Hepatocyte (in vitro differentiated cells): Measurements from ENCODE around the gene URB2. TPM values are rescaled to one million over a fixed set of nuclear protein-coding genes. Genes with fewer than 3 reads are reported as not detected.
A peak's percentile ranks its signal among the peaks of the same experiment; 100 is the strongest.

Experiments used
- DNase-seq: peaks from one replicate; pipeline ENCODE4 v3.0.0-alpha.2; 2016; ENCODE audit warnings: low spot score
- H2AFZ ChIP-seq: fragments of 200-600 bp; sonication (generic); 2 replicates; pipeline ENCODE4 v1.6.0; 2016; ENCODE audit warnings: antibody characterized with exemption, mild to moderate bottlenecking
- H3K27ac ChIP-seq: fragments of 200-600 bp; sonication (generic); 2 replicates; pipeline ENCODE4 v1.5.1; 2016; ENCODE audit warnings: mild to moderate bottlenecking
- H3K27me3 ChIP-seq: fragments of 200-600 bp; sonication (generic); 2 replicates; pipeline ENCODE4 v1.6.1; 2016
- H3K36me3 ChIP-seq: fragments of 200-600 bp; sonication (generic); replicated peaks from 2 replicates; pipeline ENCODE4 v1.5.1; 2016; ENCODE audit warnings: low read depth; ENCODE audit not compliant: insufficient read depth
- H3K4me1 ChIP-seq: fragments of 200-600 bp; sonication (generic); 2 replicates; pipeline ENCODE4 v1.5.1; 2016; ENCODE audit warnings: mild to moderate bottlenecking, moderate library complexity; ENCODE audit not compliant: insufficient read depth
- H3K4me2 ChIP-seq: fragments of 200-600 bp; sonication (generic); 2 replicates; pipeline ENCODE4 v1.6.0; 2016
- H3K4me3 ChIP-seq: fragments of 200-600 bp; sonication (generic); 2 replicates; pipeline ENCODE4 v1.5.1; 2016; ENCODE audit warnings: mild to moderate bottlenecking
- H3K79me2 ChIP-seq: fragments of 200-600 bp; sonication (generic); 2 replicates; pipeline ENCODE4 v1.6.0; 2017; ENCODE audit warnings: mild to moderate bottlenecking
- H3K9me2 ChIP-seq: fragments of 200-600 bp; sonication (generic); replicated peaks from 2 replicates; pipeline ENCODE4 v1.6.0; 2017; ENCODE audit warnings: mild to moderate bottlenecking; ENCODE audit not compliant: insufficient read depth
- H3K9me3 ChIP-seq: fragments of 200-600 bp; sonication (generic); 2 replicates; pipeline ENCODE4 v1.5.1; 2016; ENCODE audit warnings: low read depth, mild to moderate bottlenecking
- H4K20me1 ChIP-seq: fragments of 200-600 bp; sonication (generic); 2 replicates; pipeline ENCODE4 v1.6.0; 2016; ENCODE audit warnings: mild to moderate bottlenecking; ENCODE audit not compliant: insufficient read depth, poor library complexity, severe bottlenecking
- EZH2 ChIP-seq: fragments of 200-600 bp; sonication (generic); IDR thresholded peaks from 2 replicates; pipeline ENCODE4 v1.6.1; 2016; ENCODE audit warnings: antibody characterized with exemption, mild to moderate bottlenecking, borderline replicate concordance
- EZH2phosphoT487 ChIP-seq: fragments of 200-600 bp; sonication (generic); IDR thresholded peaks from one replicate; pipeline ENCODE4 v1.6.1; 2018; ENCODE audit warnings: antibody characterized with exemption, mild to moderate bottlenecking, low read depth, moderate library complexity; ENCODE audit not compliant: unreplicated experiment, severe bottlenecking
- WGBS: methylation state at CpG from one replicate; pipeline ENCODE4 v1.1.6; 2016; ENCODE audit warnings: low lambda C conversion rate; ENCODE audit errors: missing lambda C conversion rate; 5-methylcytosine and 5-hydroxymethylcytosine counted together
- polyA plus RNA-seq: library from polyadenylated mRNA; unstranded; fragments of >200 nt; fragmentation: Nextera tagmentation; extraction: Ambion mirVana; gene quantifications from 2 replicates; pipeline ENCODE4 v1.2.1, GENCODE V29; 2016
- total RNA-seq: library from RNA; depleted of rRNA; stranded (reverse); fragments of >200 nt; gene quantifications from 2 replicates; pipeline ENCODE4 v1.2.3, GENCODE V29; 2014
- TF ChIP-seq, protein P1 (sequence below): fragments of 200-600 bp; sonication (generic); IDR thresholded peaks from 2 replicates; pipeline ENCODE4 v1.5.1; 2016; ENCODE audit warnings: antibody characterized with exemption, mild to moderate bottlenecking; ENCODE audit not compliant: poor library complexity

Gene URB2
- total RNA-seq (7.2 and 12.4 TPM in 2 replicates), polyA plus RNA-seq (3.0 and 4.6 TPM in 2 replicates)

DNA sequence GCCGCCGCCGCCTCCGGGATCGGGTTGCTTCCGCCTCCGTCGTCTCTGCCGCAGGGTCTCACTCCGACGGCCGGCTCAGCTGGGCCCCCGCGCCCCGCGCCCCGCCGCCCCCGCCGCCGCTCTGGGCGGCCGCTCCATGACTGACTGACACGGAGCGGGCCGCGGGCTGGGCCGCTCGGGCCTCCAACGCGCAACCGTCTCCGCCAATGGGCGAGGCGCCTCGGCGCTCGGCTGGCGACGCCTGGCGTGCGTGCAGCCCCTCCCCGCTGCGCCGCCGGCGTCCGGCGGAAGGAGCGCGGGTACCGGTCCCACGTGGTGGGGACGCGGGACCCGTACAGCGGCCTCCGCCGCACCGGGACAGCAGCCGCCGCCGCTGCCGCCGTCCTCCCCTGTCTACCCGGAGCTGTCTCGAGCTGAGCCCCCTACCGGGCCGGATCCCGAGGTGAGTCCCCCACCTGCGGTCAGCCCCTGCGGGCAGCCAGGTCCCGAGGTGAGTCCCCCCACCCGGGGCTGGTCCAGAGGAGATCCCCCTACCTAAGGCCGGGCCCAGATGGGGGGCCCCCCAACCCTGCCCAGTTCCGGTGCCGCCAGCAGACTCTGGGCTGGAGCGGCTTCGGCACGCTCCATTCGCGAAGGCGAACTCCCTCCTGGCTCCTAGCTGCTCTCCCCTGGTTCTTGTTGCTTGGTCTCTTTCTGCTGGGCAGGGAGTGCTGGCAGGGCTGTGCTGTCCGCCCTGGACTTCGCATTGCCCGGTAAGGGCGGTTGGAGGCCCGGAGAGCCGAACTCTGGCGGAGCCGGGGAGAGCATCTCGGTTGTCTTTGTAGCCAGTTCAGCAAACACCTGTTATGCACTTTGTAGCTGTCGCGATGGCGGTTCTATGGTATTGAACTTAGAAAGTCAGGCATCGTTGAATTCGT lies at the start of gene URB2, which contains the start of gene TAF5L:
TSS of gene URB2 (plus strand) at position 333 of the 917 bp plus-strand sequence. CDS start 1,387 bp downstream, outside the sequence.
TSS of gene TAF5L (minus strand) at position 208 of the 917 bp plus-strand sequence. CDS start 11,640 bp downstream, outside the sequence.
- Histone ChIP-seq H4K20me1 (peaks cover 31% of the 10 kb centered on the region), H3K4me2 (peak within 1 kb of the TSS; percentile 94), H3K9me3 (no peaks in the 10 kb centered on the region), H3K9me2 (no peaks in the 10 kb centered on the region), H3K79me2 (peaks cover 84% of the 10 kb centered on the region), H3K36me3 (no peaks in the 10 kb centered on the region), H3K27me3 (no peaks in the 10 kb centered on the region), H2AFZ (peak within 1 kb of the TSS; percentile 93), H3K27ac (peak within 1 kb of the TSS; percentile 99), H3K4me3 (peak within 1 kb of the TSS; percentile 96), H3K4me1 (peaks cover 21% of the 10 kb centered on the region)
- peak; percentile 96 for DNase-seq
- TF ChIP-seq EZH2 (no peak), EZH2phosphoT487 (no peak)
- TF ChIP-seq, protein P1, sequence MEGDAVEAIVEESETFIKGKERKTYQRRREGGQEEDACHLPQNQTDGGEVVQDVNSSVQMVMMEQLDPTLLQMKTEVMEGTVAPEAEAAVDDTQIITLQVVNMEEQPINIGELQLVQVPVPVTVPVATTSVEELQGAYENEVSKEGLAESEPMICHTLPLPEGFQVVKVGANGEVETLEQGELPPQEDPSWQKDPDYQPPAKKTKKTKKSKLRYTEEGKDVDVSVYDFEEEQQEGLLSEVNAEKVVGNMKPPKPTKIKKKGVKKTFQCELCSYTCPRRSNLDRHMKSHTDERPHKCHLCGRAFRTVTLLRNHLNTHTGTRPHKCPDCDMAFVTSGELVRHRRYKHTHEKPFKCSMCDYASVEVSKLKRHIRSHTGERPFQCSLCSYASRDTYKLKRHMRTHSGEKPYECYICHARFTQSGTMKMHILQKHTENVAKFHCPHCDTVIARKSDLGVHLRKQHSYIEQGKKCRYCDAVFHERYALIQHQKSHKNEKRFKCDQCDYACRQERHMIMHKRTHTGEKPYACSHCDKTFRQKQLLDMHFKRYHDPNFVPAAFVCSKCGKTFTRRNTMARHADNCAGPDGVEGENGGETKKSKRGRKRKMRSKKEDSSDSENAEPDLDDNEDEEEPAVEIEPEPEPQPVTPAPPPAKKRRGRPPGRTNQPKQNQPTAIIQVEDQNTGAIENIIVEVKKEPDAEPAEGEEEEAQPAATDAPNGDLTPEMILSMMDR: no peak
- WGBS: under 1% methylated on average over 59 of the region's 97 CpGs

DNA sequence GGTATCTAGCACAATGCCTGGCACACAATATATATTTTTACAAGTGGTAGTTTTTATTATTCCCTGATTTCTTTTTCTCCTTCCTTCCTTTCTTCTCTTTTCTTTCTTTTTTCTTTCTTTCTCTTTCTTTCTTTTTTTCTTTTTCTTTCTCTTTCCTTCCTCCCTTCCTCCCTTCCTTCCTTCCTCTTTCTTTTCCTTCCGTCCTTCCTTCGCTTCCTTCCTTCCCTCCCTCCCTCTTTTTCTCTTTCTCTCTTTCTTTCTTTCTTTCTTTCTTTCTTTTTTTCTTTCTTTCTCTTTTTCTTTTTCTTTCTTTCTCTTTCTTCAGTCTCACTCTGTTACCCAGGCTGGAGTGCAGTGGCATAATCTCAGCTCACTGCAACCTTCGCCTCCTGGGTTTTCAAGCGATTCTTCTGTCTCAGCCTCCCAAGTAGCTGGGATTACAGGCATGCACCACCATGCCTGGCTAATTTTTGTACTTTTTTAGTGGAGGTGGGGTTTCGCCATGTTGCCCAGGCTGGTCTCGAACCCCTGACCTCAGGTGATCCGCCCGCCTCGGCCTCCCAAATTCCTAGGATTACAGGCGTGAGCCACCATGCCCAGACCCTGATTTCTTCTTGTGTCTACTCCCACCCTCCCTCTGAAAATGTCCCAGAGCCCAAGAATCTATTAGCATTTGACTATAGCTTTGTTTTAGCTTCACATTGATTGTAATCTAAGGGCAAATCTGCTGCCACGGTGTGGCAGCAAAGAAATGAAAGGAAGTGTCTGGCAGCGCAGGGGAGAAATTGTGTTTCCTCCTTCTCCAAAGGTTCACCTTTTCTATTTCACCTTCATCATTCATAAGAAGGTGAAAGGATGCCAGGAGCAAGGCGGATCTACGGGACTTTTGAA lies 47.6 kb upstream of the URB2 start:
- no peaks in the 10 kb centered on the region for H3K79me2 ChIP-seq
- no peaks in the 10 kb centered on the region for H3K4me1 ChIP-seq
- H3K27me3 ChIP-seq: no peaks in the 10 kb centered on the region
- no peak for TF ChIP-seq EZH2phosphoT487
- no peaks in the 10 kb centered on the region for H3K9me3 ChIP-seq
- 86% methylated on average over 12 of the region's 14 CpGs for whole genome bisulfite sequencing
- no peak overlapping the region for H3K4me3 ChIP-seq
- no peak for DNase-seq
- H4K20me1 ChIP-seq: no peaks in the 10 kb centered on the region
- no peaks in the 10 kb centered on the region for H3K36me3 ChIP-seq
- no peak overlapping the region for H2AFZ ChIP-seq
- H3K9me2 ChIP-seq: no peaks in the 10 kb centered on the region
- H3K4me2 ChIP-seq: no peak overlapping the region
- no peak overlapping the region for H3K27ac ChIP-seq

DNA sequence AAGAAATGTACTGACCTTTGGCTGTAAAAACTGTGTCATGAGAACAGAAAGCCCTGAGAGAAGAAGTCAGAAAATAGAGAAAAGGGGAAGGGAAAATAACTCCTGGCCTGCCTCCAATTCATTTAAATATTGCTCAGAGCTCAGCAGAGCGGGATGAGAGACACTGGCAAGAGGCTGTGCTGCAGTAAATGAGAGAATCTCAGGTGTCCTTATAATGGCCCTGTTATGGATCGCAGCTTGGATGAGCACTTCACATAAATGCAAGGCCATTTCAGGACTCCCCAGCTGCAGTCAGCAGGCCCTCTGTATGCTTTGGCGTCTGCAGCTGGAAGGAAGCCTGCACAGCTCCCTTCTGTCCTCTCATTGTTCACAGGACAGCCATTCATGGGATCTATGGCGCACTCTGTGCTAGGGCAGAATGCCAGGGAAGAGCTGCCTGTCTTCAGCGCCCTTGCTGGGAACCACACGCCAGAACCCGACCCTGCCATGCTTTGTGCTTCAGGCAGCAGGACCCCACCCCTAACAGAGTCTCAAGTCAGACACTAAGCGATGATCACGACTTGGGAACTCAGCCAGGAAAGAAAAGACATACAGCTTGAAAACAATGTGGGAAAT lies 46.9 kb upstream of the URB2 start:
- DNase-seq: no peak

More for the DNA sequence above, 46.9 kb upstream of the URB2 start:
- Histone ChIP-seq H3K4me2 (no peak overlapping the region), H3K4me1 (no peaks in the 10 kb centered on the region), H4K20me1 (no peaks in the 10 kb centered on the region), H3K27ac (no peak overlapping the region), H2AFZ (no peak overlapping the region), H3K27me3 (no peaks in the 10 kb centered on the region), H3K9me3 (no peaks in the 10 kb centered on the region), H3K36me3 (no peaks in the 10 kb centered on the region), H3K9me2 (no peaks in the 10 kb centered on the region), H3K79me2 (no peaks in the 10 kb centered on the region), H3K4me3 (no peak overlapping the region)
- TF ChIP-seq, protein P1: no peak
- TF ChIP-seq EZH2 (no peak), EZH2phosphoT487 (no peak)
- WGBS: 54% methylated on average over 9 of the region's 9 CpGs
